Measurements from ENCODE around the gene KANK2.

KANK2 gene

DNA sequence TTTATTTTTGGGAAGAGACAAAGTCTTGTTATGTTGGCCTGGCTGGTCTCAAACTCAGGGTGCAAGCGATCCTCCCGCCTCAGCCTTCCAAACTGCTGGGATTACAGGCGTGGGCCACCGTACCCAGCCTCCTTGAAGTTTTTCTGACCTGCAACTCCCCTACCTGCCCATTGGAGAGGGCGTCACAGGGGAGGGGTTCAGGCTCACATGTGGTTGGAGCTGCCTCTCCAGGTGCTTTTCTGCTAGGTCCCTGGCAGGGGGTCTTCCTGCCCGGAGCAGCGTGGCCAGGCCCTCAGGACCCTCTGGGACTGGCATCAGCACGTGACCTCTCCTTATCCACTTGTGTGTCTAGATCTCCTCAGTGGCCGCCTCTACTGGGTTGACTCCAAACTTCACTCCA, 80.8 kb downstream of the KANK2 start:
- H3K27ac ChIP-seq, result no peak overlapping the region
- TF ChIP-seq, protein P1, sequence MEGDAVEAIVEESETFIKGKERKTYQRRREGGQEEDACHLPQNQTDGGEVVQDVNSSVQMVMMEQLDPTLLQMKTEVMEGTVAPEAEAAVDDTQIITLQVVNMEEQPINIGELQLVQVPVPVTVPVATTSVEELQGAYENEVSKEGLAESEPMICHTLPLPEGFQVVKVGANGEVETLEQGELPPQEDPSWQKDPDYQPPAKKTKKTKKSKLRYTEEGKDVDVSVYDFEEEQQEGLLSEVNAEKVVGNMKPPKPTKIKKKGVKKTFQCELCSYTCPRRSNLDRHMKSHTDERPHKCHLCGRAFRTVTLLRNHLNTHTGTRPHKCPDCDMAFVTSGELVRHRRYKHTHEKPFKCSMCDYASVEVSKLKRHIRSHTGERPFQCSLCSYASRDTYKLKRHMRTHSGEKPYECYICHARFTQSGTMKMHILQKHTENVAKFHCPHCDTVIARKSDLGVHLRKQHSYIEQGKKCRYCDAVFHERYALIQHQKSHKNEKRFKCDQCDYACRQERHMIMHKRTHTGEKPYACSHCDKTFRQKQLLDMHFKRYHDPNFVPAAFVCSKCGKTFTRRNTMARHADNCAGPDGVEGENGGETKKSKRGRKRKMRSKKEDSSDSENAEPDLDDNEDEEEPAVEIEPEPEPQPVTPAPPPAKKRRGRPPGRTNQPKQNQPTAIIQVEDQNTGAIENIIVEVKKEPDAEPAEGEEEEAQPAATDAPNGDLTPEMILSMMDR (IDR thresholded peaks at IDR 0.05), result no peak

DNA sequence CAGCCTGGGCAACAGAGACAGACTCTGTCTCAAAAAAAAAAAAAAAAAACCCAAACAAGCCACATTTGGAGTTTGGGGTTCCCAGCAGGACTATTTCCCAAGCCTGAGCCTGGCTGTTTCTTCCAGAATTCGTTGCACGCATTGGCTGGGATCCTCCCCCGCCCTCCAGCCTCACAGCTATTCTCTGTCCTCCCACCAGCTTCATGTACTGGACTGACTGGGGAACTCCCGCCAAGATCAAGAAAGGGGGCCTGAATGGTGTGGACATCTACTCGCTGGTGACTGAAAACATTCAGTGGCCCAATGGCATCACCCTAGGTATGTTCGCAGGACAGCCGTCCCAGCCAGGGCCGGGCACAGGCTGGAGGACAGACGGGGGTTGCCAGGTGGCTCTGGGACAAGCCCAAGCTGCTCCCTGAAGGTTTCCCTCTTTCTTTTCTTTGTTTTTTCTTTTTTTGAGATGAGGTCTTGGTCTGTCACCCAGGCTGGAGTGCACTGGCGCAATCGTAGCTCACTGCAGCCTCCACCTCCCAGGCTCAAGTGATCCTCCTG, 81.4 kb downstream of the KANK2 start:
- H3K27ac ChIP-seq, result no peak overlapping the region
- TF ChIP-seq ZFX (IDR thresholded peaks at IDR 0.05; ENCODE audit: borderline replicate concordance), result no peak
- TF ChIP-seq, protein P1 (IDR thresholded peaks at IDR 0.05), result no peak

DNA sequence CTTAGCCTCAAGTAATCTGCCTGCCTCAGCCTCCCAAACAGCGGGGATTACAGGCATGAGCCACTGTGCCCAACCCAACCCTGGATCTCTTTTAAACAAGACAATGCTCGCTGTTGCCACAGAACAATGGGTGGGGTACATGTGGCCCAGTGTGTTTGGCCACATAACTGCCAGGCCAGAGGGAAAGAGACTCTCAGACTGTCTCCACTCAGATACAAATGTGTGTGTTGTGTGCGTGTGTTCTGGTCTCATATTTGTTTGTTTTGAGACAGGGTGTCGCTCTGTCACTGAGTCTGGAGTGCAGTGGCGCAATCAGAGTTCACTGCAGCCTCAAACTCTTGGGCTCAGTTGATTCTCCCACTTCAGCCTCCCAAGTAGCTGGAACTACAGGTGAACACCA, 82.3 kb downstream of the KANK2 start:
- no peak for TF ChIP-seq ZFX (IDR thresholded peaks at IDR 0.05; ENCODE audit: borderline replicate concordance)
- TF ChIP-seq, protein P1 (IDR thresholded peaks at IDR 0.05), result no peak

More for the DNA sequence above, 82.3 kb downstream of the KANK2 start:
- no peak overlapping the region for H3K27ac ChIP-seq

All from 22Rv1 (cell line).